ENCODE data around the gene EIF1AD.
"Not testable (repeated sequence)": the region's sequence is repeated elsewhere in the genome, so short reads cannot be mapped to it uniquely, and the experiment has no call there.

Gene EIF1AD

DNA sequence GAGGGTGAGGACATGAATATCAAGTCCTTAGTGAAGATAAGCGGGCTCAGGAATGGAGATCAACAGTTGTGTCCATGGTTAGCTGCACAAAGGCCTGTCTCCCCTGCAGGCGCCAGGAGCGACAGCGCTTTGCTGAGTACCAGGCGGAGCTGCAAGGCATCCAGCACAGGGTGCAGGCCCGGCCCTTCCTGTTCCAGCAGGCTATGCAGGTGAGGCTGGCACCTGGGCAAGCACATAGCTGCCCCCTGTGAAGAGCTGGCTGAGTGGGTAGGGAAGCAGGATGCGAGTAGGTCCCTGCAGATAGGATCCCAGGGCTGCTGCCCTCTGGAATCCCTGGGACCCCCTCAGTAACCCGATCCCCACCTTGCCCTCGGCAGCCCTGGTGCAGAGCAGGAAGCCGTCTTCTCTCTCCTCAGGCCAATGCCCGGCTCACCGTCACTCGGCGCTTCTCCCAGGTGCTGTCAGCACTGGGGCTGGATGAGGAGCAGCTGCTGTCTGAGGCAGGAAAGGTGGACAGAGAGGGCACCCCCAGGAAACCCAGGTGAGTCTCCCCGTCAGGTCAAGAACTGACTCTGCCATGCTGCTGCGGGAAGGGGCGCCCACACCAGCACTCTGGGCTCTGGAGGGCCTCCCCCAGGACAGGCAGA, 43.1 kb downstream of the EIF1AD start:
- no peak for DNase-seq (ENCODE audit: extremely low read depth, low read depth)
- H3K4me3 ChIP-seq (replicated peaks; ENCODE audit: low read depth, low read length): no peak overlapping the region
- TF ChIP-seq, protein P1, sequence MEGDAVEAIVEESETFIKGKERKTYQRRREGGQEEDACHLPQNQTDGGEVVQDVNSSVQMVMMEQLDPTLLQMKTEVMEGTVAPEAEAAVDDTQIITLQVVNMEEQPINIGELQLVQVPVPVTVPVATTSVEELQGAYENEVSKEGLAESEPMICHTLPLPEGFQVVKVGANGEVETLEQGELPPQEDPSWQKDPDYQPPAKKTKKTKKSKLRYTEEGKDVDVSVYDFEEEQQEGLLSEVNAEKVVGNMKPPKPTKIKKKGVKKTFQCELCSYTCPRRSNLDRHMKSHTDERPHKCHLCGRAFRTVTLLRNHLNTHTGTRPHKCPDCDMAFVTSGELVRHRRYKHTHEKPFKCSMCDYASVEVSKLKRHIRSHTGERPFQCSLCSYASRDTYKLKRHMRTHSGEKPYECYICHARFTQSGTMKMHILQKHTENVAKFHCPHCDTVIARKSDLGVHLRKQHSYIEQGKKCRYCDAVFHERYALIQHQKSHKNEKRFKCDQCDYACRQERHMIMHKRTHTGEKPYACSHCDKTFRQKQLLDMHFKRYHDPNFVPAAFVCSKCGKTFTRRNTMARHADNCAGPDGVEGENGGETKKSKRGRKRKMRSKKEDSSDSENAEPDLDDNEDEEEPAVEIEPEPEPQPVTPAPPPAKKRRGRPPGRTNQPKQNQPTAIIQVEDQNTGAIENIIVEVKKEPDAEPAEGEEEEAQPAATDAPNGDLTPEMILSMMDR (IDR thresholded peaks at IDR 0.05; ENCODE audit: low read depth, low read length, missing control alignments): no peak

DNA sequence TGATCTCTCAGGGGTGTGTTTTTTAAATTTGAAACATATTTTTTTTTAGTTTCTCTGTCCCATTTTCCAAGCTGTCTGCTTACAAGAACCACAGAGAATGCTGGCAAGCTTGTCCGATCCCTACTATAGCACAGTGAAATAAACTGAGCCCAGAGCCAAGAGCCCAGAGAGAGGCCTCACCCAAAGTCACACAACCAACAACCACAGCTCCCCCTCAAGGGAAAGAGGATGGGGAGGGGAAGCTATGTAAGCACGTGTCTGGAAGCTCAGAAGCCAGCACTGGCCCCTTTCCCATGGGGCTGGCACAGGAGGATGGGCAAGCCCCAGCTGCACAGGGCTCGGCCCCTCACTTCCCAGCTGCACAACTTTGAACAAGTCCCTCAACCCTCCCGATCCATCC, 43.7 kb downstream of the EIF1AD start:
- no peak overlapping the region for H3K4me3 ChIP-seq (replicated peaks; ENCODE audit: low read depth, low read length)
- no peak for DNase-seq (ENCODE audit: extremely low read depth, low read depth)
- TF ChIP-seq, protein P1 (IDR thresholded peaks at IDR 0.05; ENCODE audit: low read depth, low read length, missing control alignments): no peak

DNA sequence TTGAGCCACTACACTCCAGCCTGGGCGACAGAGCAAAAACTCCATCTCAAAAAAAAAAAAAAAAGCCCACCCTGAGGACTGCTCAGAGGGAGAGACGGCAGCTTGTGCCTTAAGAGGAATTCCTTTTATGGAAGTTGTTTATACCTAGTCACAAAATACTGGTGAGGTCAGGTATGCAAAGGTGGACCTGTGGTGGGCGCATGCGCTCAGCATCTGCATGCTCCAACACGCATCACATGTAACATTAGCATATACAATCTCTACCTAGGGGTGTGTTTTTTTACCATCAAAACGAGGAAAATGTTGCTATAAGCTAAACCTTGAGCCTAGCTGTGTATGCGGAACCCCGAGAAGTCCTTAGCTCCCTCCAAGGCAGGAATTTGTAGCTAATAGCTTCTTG, 47.2 kb downstream of the EIF1AD start:
- TF ChIP-seq, protein P1 (IDR thresholded peaks at IDR 0.05; ENCODE audit: low read depth, low read length, missing control alignments): no peak
- H3K4me3 ChIP-seq (replicated peaks; ENCODE audit: low read depth, low read length): no peak overlapping the region
- no peak for DNase-seq (ENCODE audit: extremely low read depth, low read depth)

DNA sequence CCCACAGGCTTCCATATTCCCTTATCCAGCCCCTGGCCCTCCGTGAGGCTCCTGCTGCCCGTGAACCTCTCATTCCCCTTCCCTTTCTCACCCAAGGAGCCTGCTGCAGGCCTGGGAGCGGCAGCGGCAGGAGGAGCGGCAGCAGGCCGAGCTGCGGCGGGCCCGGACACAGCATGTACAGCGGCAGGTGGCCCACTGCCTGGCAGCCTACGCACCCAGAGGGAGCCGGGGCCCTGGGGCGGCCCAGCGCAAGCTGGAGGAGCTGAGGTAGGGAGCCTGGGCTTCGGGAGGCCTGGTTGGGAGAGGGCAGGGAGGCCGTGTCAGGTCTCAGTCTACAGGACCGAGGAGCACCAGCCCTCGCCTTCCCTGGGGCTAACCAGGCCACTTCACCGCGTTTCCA, 48.5 kb downstream of the EIF1AD start:
- DNase-seq (ENCODE audit: extremely low read depth, low read depth): no peak
- TF ChIP-seq, protein P1 (IDR thresholded peaks at IDR 0.05; ENCODE audit: low read depth, low read length, missing control alignments): no peak
- no peak overlapping the region for H3K4me3 ChIP-seq (replicated peaks; ENCODE audit: low read depth, low read length)

DNA sequence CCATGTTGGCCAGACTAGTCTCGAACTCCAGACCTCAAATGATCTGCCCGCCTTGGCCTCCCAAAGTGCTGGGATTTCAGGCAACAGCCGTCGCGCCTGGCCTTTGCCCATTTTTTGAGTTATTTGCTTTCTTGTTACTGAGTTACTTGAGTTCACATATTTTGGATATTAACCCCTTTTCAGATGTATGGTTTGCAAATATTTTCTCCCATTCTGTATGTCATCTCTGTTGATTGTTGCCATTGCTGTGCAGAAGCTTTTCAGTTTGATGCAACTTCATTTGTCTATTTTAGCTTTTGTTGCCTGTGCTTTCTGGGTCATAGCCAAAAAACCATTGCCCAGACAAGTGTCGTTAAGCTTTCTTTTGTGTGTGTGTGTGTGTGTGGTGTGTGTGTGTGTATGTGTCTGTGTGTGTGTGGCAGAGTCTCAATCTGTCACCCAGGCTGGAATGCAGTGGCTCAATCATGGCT, 49.9 kb downstream of the EIF1AD start:
- no peak for DNase-seq (ENCODE audit: extremely low read depth, low read depth)
- TF ChIP-seq, protein P1 (IDR thresholded peaks at IDR 0.05; ENCODE audit: low read depth, low read length, missing control alignments): no peak
- no peak overlapping the region for H3K4me3 ChIP-seq (replicated peaks; ENCODE audit: low read depth, low read length)

DNA sequence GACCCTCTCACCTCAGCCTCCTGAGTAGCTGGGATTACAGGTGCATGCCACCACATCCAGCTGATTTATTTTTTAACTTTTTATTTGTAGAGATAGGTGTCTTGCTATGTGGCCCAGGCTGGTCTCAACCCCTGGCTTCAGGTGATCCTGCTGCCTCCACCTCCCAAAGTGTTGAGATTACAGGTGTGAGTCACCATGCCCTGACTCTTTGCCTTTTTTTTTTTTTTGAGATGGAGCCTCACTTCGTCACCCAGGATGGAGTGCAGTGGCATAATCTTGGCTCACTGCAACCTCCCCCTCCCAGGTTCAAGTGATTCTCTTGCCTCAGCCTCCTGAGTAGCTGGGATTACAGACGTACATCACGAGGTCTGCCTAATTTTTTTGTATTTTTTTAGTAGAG, 50.3 kb downstream of the EIF1AD start:
- not testable (repeated sequence) for DNase-seq (ENCODE audit: extremely low read depth, low read depth); H3K4me3 ChIP-seq (replicated peaks; ENCODE audit: low read depth, low read length)

DNA sequence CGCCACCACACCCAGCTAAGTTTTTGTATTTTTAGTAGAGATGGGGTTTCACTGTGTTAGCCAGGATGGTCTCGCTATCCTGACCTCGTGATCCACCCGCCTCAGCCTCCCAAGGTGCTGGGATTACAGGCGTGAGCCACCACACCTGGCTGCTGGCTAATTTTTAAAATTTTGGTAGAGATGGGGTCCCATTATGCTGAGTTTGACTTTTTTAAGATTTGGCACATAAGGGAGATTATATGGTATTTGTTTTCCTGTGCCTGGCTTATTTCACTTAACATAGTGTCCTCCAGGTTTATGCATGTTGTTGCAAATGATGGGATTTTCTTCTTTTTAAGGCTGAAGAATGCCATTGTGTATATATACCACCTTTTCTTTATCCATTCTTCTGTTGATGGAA, 51.2 kb downstream of the EIF1AD start:
- not testable (repeated sequence) for H3K4me3 ChIP-seq (replicated peaks; ENCODE audit: low read depth, low read length)

DNA sequence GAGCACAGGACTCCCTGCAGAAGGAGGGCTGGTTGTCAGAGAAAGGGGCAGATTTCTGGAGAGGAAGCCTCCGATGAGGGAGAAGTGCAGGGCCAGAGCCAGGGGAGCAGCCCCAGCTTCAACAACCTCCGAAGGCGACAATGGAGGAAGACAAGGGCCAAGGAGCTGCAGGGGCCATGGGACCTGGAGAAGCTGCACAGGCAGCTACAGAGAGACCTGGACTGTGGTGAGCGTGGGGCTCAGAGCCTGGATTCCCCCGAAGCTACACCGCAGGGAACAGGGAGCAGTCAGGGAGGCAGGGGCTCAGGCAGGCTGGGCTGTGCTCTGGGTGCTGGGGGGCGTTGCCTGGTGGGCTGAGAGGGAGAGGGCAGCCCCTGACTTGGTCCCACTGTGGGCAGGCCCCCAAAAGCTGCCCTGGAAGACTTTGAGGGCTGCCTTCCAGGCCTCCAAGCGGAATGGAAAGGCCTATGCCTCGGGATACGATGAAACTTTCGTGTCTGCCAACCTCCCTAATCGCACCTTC, 54.3 kb downstream of the EIF1AD start:
- TF ChIP-seq, protein P1 (IDR thresholded peaks at IDR 0.05; ENCODE audit: low read depth, low read length, missing control alignments): no peak
- no peak overlapping the region for H3K4me3 ChIP-seq (replicated peaks; ENCODE audit: low read depth, low read length)
- no peak for DNase-seq (ENCODE audit: extremely low read depth, low read depth)

More for the DNA sequence above, 51.2 kb downstream of the EIF1AD start:
- not testable (repeated sequence) for DNase-seq (ENCODE audit: extremely low read depth, low read depth)
